GM10266 (cell line): ENCODE data around the gene ESYT3.
"Not testable (repeated sequence)": the region's sequence is repeated elsewhere in the genome, so short reads cannot be mapped to it uniquely, and the experiment has no call there.

ENCODE experiments used
- DNase-seq: peaks from one replicate; pipeline ENCODE4 v3.0.0; 2012; ENCODE audit errors: extremely low spot score
- CTCF ChIP-seq: IDR thresholded peaks from 2 replicates; pipeline ENCODE4 v1.5.1; 2012; ENCODE audit warnings: mild to moderate bottlenecking, low read depth; ENCODE audit not compliant: control insufficient read depth, insufficient read depth; ENCODE audit errors: missing control alignments

Gene ESYT3

DNA sequence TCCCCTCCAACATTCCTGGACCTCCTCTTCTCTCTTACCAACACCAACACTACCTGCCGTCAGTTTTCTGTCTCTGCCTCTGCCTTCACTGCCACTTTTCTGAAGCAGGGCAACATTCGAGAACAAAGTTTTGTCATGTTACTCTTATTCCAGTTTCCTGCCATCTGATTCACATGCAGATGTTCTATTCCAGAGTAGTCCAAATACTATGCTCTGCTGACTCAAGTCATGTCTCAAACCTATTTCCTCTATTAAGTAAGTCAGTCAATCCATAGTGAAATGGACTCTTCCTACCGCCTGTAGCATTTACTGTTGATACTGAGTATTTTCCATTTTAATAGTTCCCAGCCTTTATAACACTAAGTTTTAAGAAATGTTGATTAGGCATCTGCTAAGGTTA is 43.4 kb downstream of the ESYT3 start:
- no peak for TF ChIP-seq CTCF
- DNase-seq: no peak

DNA sequence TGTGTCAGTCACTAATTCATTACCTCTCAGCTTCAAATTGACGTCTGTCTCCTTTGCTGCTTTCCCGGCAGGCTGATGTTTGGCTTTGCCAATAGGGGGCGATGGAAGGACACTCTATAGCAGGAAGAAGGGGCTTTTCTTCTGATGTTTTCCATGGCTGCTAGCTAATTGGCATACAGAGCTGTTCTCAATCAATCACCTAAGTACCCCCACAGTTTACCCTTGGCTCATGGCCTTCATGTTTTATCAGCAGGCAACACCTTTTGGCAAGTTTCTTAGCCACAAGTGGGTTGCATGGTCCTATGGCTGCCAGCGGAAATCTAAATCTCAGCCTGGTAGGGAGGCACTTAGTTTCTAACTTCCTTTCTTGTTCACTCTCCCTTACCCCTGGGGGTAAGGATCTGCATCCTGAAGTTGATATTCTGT is 45.0 kb downstream of the ESYT3 start:
- DNase-seq: peak; percentile 61
- TF ChIP-seq CTCF: peak; percentile 77

DNA sequence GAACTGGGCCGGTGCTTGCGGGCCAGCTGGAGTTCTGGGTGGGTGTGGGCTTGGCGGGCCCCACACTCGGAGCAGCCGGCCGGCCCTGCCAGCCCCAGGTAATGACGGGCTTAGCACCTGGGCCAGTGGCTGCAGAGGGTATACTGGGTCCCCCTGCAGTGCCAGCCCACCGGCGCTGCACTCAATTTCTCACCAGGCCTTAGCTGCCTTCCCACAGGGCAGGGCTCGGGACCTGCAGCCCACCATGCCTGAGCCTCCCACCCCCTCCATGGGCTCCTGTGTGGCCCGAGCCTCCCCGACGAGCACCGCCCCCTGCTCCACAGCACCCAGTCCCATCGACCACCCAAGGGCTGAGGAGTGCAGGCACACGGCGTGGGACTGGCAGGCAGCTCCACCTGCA is 50.3 kb downstream of the ESYT3 start:
- not testable (repeated sequence) for DNase-seq

GRCh38 chr3:138486580-138486979 is 52.2 kb downstream of the ESYT3 start:
- not testable (repeated sequence) for DNase-seq

GRCh38 chr3:138491971-138492370 is 57.6 kb downstream of the ESYT3 start:
- no peak for DNase-seq
- no peak for TF ChIP-seq CTCF

GRCh38 chr3:138492980-138493675 is 58.7 kb downstream of the ESYT3 start:
- no peak for DNase-seq
- no peak for TF ChIP-seq CTCF

DNA sequence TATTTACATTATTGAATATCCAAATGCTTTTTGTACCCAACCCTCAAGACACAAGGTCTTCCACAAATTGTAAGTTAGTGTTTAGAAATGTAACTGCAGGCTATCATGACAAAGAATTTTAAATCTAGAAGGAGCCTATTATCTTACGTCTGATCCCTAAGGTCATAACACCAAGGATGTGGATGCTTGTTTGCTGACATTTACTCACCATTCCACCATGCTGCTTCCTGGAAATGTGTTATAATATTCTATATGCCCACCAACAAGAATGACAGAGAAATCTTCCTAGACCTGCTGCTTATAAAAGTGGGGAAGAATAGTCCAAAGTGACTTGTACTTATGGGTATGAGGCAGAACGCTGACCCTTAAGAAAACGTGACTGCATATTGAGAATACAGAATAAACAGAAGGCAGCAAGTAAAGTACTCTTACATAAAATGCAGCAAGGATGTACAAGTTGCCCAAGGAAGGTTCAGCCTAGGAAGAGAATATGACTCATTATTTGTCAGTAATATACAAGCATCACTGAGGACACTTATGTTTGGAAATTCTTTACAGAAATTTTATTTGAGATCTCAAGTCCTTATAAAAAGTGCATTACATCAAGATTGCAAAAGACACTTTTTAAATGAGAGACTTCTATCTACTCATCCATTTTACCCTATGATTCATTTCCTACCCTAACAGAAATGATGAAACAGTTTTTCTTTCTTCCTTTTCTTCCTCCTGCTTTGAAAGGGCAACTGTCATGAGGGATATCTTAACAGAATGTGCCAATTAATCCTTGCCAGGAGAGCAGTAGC is 59.6 kb downstream of the ESYT3 start:
- no peak for DNase-seq
- no peak for TF ChIP-seq CTCF

- no peak for DNase-seq
- TF ChIP-seq CTCF: no peak
Observed at GRCh38 chr3:138494607-138494929, 60.2 kb downstream of the ESYT3 start.

DNA sequence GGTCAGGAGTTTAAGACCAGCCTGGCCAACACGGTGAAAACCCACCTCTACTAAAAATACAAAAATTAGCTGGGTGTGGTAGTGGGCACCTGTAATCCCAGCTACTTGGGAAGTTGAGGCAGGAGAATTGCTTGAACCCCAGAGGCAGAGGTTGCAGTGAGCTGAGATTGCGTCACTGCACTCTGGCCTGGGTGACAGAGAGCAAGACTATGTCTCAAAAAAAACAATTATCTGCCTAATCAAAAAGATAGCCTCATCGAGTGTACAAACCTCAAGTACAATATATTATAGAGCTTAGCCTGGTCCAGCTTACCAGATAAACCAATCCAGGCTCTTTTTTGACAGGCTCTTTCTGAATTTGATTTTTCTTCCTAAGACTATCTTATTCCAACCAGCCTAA is 61.2 kb downstream of the ESYT3 start:
- not testable (repeated sequence) for DNase-seq
